Subcutaneous adipose tissue (tissue), 4 donors: ENCODE data around the gene MAP1LC3B2. TPM values are rescaled to one million over a fixed set of nuclear protein-coding genes. Genes with fewer than 3 reads are reported as not detected.

Source experiments
- total RNA-seq, 4 donors: library from RNA; depleted of rRNA; stranded (reverse); fragments of >200 nt; gene quantifications; one replicate each; pipeline ENCODE4 v1.1.0, GENCODE V29; 2016
- TF ChIP-seq, protein P1 (sequence below): fragments of 450-650 bp; IDR thresholded peaks from one replicate; pipeline ENCODE4 v1.5.1; 2016; ENCODE audit warnings: low read depth, mild to moderate bottlenecking, control low read depth, antibody characterized with exemption, moderate library complexity

MAP1LC3B2 gene
- total RNA-seq, 4 donors from 2014 or later: 1.1 to 1.5 TPM; not detected in 2

DNA sequence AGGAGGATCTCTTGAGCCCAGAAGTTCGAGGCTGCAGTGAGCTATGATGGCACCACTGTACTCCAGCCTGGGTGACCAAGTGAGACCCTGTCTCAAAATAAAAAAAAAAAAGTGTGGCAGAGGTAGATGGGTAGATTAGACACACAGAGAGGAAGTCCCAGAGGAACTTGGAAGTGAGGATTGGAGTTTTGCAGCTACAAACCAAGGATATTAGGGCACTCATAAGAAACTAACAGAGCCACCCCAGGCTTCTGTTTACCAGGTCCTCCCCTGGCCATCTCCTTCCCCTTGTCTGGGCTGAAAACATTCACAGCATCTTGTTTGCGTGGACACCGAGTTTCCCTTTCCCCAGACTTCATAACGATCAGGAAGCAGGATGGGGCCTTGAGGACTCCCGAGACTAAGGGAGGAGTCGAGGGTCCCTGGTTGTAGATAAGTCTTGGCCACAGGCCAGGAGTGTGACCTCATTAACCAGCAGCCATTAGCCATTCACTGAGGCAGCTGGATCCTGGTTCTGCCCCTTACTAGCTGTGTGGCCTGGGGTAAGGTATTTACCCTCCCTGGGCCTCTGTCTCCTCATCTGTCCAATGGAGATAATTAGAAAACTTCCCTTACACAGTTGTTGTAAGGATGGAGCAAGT, 2.1 kb downstream of the MAP1LC3B2 start:
- TF ChIP-seq, protein P1, sequence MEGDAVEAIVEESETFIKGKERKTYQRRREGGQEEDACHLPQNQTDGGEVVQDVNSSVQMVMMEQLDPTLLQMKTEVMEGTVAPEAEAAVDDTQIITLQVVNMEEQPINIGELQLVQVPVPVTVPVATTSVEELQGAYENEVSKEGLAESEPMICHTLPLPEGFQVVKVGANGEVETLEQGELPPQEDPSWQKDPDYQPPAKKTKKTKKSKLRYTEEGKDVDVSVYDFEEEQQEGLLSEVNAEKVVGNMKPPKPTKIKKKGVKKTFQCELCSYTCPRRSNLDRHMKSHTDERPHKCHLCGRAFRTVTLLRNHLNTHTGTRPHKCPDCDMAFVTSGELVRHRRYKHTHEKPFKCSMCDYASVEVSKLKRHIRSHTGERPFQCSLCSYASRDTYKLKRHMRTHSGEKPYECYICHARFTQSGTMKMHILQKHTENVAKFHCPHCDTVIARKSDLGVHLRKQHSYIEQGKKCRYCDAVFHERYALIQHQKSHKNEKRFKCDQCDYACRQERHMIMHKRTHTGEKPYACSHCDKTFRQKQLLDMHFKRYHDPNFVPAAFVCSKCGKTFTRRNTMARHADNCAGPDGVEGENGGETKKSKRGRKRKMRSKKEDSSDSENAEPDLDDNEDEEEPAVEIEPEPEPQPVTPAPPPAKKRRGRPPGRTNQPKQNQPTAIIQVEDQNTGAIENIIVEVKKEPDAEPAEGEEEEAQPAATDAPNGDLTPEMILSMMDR: no peak

DNA sequence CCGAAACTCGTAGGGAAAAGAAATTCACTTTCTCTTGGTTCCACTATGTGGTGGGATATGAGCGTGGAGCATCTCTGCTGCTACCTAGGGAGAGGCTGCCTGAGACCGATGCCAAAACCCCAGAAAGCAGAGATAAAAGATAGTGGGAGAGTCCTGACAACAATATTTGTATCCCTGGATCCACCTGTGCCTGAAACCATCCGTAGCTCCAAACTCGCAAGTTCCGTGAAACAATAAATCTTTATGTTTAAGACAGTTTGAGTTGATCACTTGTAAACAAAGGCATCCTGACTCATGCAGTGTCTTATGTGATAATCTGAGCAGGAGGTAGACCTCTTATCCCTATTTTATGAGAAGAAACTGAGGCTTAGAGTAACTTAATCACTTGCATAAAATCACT, 2.9 kb downstream of the MAP1LC3B2 start:
- TF ChIP-seq, protein P1: no peak

DNA sequence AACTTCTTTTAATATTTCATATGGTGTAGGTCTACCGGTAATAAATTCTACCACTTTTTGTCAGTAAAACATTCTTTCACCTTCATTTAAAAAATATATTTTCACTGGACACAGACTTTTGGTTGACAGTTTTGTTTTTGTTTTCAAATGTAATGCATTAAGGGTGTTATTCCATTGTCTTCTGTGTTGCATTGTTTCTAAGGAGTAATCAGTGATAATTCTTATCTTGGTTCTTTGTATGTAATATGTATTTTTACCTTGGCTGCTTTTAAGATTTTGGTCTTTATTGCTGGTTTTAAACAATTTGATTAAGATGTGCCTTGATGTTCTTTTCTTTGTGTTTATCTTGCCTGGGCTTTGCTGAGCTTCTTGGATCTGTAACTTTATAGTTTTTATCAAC, 4.1 kb downstream of the MAP1LC3B2 start:
- TF ChIP-seq, protein P1: no peak

DNA sequence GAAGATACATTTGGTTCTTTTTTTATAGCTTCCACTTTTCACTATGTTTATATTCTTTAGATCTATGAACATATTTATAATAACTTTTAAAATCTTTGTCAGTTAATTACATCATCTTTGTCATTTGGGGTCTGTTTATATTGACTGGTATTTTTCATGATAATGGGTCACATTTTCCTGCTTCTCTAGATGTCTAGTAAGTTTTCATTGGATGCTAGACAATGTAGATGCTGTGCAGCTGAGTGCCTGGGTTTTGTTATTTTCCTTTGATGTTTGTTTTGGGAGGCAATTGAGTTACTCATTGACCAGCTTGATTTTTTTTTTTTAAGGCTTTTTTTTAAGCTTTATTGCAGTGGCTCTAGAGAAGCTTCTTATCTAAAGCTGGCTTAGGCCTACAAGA, 4.9 kb downstream of the MAP1LC3B2 start:
- TF ChIP-seq, protein P1: no peak

DNA sequence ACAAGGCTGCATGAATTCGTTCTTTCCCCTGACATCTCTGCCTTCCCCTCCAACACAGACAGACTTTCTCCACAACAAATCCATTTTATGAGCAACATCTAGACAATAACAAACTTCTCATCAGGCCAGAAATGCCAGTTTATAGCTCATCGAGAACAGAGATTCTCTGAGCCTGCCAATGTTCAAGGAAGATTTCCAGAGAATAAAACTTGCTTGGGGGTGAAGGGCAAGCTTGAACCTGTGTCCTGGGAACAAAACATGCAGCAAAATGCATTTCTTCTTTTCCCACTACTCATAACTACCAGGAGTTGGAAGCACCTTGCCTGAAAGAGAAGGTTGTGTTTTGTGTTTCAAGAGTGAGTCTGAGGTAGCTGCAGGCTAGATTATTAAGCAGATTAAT, 6.8 kb downstream of the MAP1LC3B2 start:
- TF ChIP-seq, protein P1: no peak

DNA sequence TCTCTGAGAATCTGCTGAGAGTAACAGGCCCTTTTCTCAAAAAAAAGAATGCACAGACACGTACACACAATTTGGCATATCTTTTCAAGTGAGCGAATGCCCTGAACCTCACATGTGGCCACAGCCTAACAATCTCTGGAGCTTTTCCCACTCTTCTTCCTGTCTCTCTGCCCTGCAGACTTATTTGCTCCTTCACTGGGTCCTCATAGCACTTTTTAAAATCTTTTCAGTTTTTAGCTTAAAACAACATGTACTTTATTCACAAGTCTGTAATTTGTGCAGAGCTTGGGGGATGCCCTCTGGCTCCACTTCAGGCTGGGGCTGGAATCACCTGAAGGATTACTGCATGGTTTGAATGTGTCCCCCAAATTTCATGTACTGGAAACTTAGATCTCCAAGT, 9.0 kb downstream of the MAP1LC3B2 start:
- TF ChIP-seq, protein P1: no peak

DNA sequence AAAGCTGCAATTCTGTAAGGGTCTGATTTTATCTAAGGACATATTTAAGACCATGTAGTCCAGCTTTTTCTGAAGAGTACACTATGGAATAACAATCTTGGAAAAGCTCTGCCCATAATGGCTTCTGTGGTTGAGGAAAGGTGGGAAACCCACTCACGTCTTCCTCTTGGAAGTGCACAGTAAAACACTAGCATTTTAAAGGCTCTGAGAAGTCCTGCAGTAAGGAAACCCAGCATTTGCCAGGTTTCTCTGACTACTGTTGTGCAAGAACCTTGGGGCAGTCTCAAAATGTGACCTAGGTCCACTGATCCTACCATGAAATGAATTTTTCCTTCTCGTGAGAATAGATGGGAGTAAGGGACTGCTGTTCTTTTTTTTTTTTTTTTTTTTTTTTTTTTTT, 11.9 kb downstream of the MAP1LC3B2 start:
- TF ChIP-seq, protein P1: no peak
